ENCODE measurements around the gene C1QL1. TPM values are rescaled to one million over a fixed set of nuclear protein-coding genes. Genes with fewer than 3 reads are reported as not detected.

Gene C1QL1
- total RNA-seq, 2 donors from 2014 or later: 0.58 to 3.1 TPM

DNA sequence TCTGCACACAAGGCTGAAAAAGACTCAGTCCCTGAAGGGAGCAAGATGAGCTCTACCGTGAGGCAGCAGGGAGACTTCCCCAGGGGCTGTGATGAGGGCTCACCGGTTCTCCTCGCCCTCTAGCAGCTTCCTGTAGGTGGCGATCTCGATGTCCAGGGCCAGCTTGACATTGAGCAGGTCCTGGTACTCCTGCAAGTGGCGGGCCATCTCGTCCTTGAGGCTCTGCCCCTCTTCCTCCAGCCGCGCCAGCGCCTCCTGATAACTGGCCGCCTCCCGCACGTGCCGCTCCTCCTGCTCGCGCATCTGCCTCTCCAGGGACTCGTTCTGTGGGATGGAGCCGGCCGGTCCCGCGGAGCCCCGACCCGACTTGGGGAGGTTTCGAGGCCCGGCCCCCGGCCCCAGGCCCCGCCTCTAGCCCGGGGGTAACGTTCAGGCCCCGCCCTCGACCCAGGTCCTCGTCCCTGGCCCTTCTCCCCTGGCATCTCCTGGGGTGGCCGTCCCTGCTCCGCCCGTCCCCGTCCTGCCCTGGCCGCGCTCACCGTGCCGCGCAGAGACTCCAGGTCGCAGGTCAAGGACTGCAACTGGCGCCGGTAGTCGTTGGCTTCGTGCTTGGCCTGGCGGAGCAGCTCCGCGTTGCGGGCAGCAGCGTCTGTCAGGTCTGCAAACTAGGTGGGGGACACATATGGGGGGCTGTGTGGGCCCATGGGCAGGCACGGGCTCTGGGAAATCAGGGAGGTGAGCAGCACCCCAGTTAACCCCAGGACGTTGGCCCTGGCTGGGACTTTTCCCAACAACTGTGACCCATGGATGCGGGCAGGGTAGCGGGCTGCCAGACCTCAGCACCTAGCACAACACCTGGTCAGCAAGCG, 56.7 kb downstream of the C1QL1 start:
- intact Hi-C loops (cut with DNase I, micrococcal nuclease): loop anchor here in 1 of 2 donors (10.0 kb wide), 1 partner anchor 193 kb away; no protein-coding TSS in a partner anchor
- DNase-seq: peak; percentile 64 to 72
- peak; percentile 80 for ATAC-seq

DNA sequence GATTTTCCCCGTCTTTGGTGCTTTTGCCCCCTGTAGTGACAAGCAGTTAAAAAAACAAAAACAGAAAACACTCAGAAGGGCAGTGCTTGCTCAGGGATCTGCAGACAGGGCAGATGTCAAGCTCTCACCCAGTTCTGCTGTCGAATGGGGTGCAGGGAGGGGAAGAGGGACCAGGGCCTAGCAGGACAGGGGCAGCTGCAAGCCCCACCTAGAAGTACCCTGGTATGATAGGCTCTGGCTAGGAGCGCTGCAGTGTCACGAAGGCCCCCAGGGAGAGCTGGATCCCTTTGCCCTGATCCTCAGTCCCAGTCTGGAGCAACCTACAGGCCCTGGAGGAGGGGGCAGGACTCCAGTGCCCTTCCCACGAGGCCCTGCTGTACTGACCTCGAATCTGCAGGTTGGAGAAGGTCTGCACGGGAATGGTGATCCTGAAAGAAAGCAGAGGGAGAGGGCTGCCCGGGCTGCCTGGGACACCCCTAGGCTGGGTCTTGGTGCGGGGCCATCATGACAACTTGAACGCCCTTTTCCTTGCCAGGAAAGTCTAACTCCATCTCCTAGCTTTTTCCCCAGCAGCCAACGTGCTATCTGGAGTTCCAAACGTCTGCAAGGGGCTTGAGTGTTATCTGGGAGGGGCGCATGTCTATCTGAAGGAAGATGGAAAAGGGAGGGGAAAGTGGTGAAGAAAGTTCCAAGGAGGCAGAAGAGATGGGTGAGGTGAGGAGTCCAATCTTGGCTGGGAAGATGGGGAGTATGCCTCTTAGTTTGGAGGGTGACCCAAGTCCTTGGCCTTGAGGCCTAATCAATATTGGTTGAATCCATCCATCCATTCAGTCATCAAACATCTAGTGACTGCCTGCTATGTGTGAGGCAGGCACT, 57.6 kb downstream of the C1QL1 start:
- no peak for ATAC-seq
- intact Hi-C loops (cut with DNase I, micrococcal nuclease): loop anchor here in 1 of 2 donors (10.0 kb wide), 1 partner anchor 194 kb away; no protein-coding TSS in a partner anchor

More for the DNA sequence above, 57.6 kb downstream of the C1QL1 start:
- no peak for DNase-seq

Small RNAs within 50 kb of the gene (microRNA-seq; reads per million reads assigned to microRNA genes)
- 0 to 0.53 reads per million in 2 donors for gene MIR6783

Other genes with a start within 250 kb of the C1QL1 start
- gene ADAM11, start 209.3 kb downstream of the C1QL1 start, total RNA-seq: under 1 TPM in 1 of 2 donors, not detected in 1; 0.42 TPM
- 10 to 100 TPM in 1 of 2 donors, under 1 TPM in 1; 0.95 to 18.6 TPM for gene GJC1, start 138.0 kb downstream of the C1QL1 start, total RNA-seq
- 1 to 10 TPM in 1 of 2 donors, not detected in 1; 1.3 TPM for gene HIGD1B, start 120.4 kb downstream of the C1QL1 start, total RNA-seq
- 10 to 100 TPM; 72.6 to 77.5 TPM for gene EFTUD2, start 68.9 kb downstream of the C1QL1 start, total RNA-seq
- gene GFAP, start 52.8 kb downstream of the C1QL1 start, total RNA-seq: under 1 TPM; 0.11 to 0.37 TPM
- 1 to 10 TPM; 3.0 to 8.8 TPM for gene KIF18B, start 20.5 kb downstream of the C1QL1 start, total RNA-seq
- gene DCAKD, start 83.3 kb upstream of the C1QL1 start, total RNA-seq: 10 to 100 TPM; 25.7 to 28.1 TPM
- 10 to 100 TPM; 48.2 to 69.5 TPM for gene NMT1, start 93.0 kb upstream of the C1QL1 start, total RNA-seq
- gene PLCD3, start 164.2 kb upstream of the C1QL1 start, total RNA-seq: 100 to 1,000 TPM; 335 to 566 TPM
- 10 to 100 TPM; 22.3 to 22.6 TPM for gene ACBD4, start 167.4 kb upstream of the C1QL1 start, total RNA-seq
- 10 to 100 TPM; 36.1 to 46.7 TPM for gene HEXIM1, start 180.2 kb upstream of the C1QL1 start, total RNA-seq
- gene HEXIM2, start 193.6 kb upstream of the C1QL1 start, total RNA-seq: 1 to 10 TPM; 4.7 to 5.2 TPM